NCI-H1694 treated with DMSO at 0.1 percent for 48 hours (cell line): Measurements from ENCODE around the gene MAB21L4.
"Not testable (repeated sequence)": the region's sequence is repeated elsewhere in the genome, so short reads cannot be mapped to it uniquely, and the experiment has no call there.

Experiments used
- DNase-seq: peaks from one replicate; lab custom pipeline; 2025; lab: John Stamatoyannopoulos, UW

MAB21L4 gene

GRCh38 chr2:240857039-240858008, 38.6 kb downstream of the MAB21L4 start:
- no peak for DNase-seq

- DNase-seq = no peak
Measured at GRCh38 chr2:240856151-240856980, 39.6 kb downstream of the MAB21L4 start.

- DNase-seq = no peak
Measured at GRCh38 chr2:240855670-240856069, 40.3 kb downstream of the MAB21L4 start.

GRCh38 chr2:240852671-240853314, 43.2 kb downstream of the MAB21L4 start:
- DNase-seq = no peak

GRCh38 chr2:240851078-240851991, 44.6 kb downstream of the MAB21L4 start:
- DNase-seq = peak; percentile 71

DNA sequence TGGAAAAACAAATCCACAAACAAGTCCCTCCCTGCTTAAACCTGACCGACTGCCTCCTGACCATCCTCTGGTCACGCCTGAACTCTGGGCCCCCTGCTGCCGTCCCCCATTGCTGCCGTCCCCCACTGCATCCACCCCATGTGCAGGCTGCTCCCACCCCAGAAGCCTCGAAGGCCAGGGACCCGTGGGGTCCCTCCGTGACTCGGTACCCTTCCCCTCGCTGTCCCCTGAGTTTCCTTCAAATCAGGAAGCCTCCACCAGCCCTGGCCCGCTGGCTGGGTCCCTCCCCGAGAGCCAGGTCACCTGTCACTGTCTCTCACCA, 45.2 kb downstream of the MAB21L4 start:
- DNase-seq = no peak

- DNase-seq = no peak
Measured at GRCh38 chr2:240850026-240850425, 45.9 kb downstream of the MAB21L4 start.

DNA sequence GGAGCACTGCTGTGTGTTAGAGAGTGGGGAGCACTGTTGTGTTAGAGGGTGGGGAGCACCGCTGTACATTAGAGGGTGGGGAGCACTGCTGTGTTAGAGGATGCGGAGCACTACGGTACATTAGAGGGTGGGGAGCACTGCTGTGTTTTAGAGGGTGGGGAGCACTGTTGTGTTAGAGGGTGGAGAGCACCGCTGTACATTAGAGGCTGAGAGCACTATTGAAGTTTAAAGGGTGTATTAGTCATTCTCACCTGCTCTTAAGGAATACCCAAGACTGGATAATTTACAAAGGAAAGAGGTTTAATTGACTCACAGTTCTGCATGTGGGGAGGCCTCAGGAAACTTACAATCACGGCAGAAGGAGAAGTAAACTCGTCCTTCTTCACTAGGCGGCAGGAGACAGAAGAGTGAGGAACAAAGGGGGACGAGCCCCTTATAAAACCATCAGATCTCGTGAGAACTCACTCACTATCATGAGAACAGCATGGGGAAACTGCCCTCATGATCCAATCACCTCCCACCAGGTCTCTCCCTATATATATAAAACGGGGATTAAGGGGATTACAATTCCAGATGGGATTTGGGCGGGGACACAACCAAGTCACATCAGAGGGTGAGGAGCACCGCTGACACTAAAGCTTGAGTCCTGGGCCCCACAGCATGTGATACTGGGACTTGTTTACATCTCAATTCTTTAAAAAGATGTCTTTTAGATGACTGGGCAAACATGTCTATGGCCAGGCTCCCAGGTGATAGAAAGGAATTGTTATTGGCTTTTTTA, 46.9 kb downstream of the MAB21L4 start:
- DNase-seq = no peak

GRCh38 chr2:240847817-240848216, 48.1 kb downstream of the MAB21L4 start:
- DNase-seq = no peak

GRCh38 chr2:240846873-240847595, 48.9 kb downstream of the MAB21L4 start:
- no peak for DNase-seq

DNA sequence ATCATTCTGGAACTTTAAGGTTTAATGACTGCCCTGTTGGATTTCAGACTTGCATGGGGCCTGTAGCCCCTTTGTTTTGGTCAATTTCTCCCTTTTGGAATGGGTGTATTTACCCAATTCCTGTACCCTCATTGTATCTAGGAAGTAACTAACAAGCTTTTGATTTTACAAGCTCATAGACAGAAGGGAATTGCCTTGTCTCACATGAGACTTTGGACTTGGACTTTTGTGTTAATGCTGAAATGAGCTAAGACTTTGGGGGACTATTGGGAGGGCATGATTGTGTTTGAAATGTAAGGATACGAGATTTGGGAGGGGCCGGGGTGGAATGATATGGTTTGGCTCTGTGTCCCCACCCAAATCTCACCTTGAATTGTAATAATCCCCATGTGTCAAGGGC, 49.6 kb downstream of the MAB21L4 start:
- DNase-seq = not testable (repeated sequence)

- peak; percentile 23 for DNase-seq
Measured at GRCh38 chr2:240840435-240841060, 55.4 kb downstream of the MAB21L4 start.

GRCh38 chr2:240839152-240840143, 56.5 kb downstream of the MAB21L4 start:
- no peak for DNase-seq

- DNase-seq = no peak
Measured at GRCh38 chr2:240837621-240838020, 58.3 kb downstream of the MAB21L4 start.

DNA sequence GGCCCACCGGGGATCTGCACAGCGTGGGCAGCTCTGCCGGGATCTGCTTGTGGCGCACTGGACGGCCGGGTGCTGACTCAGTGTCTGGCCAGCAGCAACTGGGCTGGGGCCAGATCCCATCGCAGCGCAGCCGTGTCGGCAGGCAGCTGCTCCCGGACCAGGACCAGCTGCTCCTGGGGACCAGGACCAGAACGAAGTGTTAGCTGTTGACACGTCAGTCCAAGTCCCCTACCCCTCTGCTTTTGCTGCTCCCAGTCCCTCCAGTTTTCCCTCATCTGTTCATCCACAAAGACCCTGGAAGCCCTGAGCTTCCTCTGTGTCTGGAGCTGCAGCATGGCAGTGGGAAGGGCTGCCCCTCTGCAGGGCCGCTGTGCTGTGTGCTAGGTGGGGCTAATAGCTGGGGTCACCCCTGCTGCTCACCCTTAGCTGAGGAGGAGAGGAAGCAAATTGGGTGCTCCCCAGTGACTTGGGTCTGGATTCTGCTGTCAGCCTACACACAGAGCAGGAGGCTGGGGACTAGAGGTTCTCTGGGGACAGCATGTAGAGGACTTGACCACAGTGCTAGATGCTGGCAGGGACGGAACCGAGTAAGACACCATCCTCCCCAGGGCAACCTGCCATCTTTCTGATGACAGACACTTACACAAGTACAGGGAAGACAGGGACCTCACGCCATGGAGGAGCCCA, 59.0 kb downstream of the MAB21L4 start:
- DNase-seq = no peak
